ENCODE measurements around the gene ANO4.

Gene ANO4

DNA sequence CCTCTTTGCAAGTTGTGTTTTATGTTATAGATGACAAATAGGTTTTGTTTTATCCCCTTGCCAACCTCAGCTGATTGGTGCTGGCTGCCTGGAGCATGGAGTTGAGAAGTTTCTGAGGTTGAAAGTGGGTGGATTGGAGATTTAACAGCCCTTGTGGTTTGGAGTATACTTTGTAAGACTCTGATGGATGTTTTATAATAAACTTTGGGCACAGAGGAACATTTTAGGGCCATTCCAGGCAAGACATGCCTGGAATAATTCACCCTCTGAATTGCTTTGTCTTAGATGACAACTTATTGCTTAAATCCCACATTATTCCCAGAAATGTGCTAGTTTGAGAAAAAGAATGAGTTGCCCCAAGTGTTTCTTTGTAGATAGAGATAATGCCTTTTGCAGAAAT, 256.6 kb downstream of the ANO4 start:
- Histone ChIP-seq H3K79me2 (ENCODE audit: insufficient read depth, low read length) (no peaks in the 10 kb centered on the region), H3F3A (ENCODE audit: insufficient read depth) (no peaks in the 10 kb centered on the region), H3K27ac (ENCODE audit: low read depth, low read length) (no peak overlapping the region), H4K20me1 (ENCODE audit: low read depth, low read length) (no peaks in the 10 kb centered on the region), H3K9ac (ENCODE audit: low read length) (no peak overlapping the region), H3K36me3 (ENCODE audit: low read length) (no peaks in the 10 kb centered on the region), H3K9me2 (replicated peaks; ENCODE audit: insufficient read depth, low read length) (no peaks in the 10 kb centered on the region), H3K27me3 (ENCODE audit: low read length) (no peaks in the 10 kb centered on the region), H3K4me2 (ENCODE audit: low read depth, low read length, poor library complexity, severe bottlenecking) (no peak overlapping the region), H3K9me3 (ENCODE audit: insufficient read depth, low read length) (no peaks in the 10 kb centered on the region), H2AFZ (ENCODE audit: low read depth, low read length, severe bottlenecking) (no peak overlapping the region), H3K4me3 (ENCODE audit: insufficient read depth, low read length, poor library complexity, severe bottlenecking) (no peak overlapping the region)
- TF ChIP-seq EZH2phosphoT487 (conservative IDR thresholded peaks at IDR 0.05; ENCODE audit: low read length) = no peak
- no peak for TF ChIP-seq CTCF (IDR thresholded peaks at IDR 0.05; ENCODE audit: insufficient read depth, low read length, poor library complexity, severe bottlenecking)

- no peaks in the 10 kb centered on the region for H3K36me3 ChIP-seq (ENCODE audit: low read length)
- H3K9ac ChIP-seq (ENCODE audit: low read length) = no peak overlapping the region
- H2AFZ ChIP-seq (ENCODE audit: low read depth, low read length, severe bottlenecking) = no peak overlapping the region
- no peaks in the 10 kb centered on the region for H3K9me2 ChIP-seq (replicated peaks; ENCODE audit: insufficient read depth, low read length)
- H3K27me3 ChIP-seq (ENCODE audit: low read length) = no peaks in the 10 kb centered on the region
- H3K79me2 ChIP-seq (ENCODE audit: insufficient read depth, low read length) = no peaks in the 10 kb centered on the region
- no peaks in the 10 kb centered on the region for H3K9me3 ChIP-seq (ENCODE audit: insufficient read depth, low read length)
- H3F3A ChIP-seq (ENCODE audit: insufficient read depth) = no peaks in the 10 kb centered on the region
- no peak overlapping the region for H3K4me3 ChIP-seq (ENCODE audit: insufficient read depth, low read length, poor library complexity, severe bottlenecking)
- H3K4me2 ChIP-seq (ENCODE audit: low read depth, low read length, poor library complexity, severe bottlenecking) = no peak overlapping the region
- H4K20me1 ChIP-seq (ENCODE audit: low read depth, low read length) = no peaks in the 10 kb centered on the region
- no peak for TF ChIP-seq CTCF (IDR thresholded peaks at IDR 0.05; ENCODE audit: insufficient read depth, low read length, poor library complexity, severe bottlenecking)
- TF ChIP-seq EZH2phosphoT487 (conservative IDR thresholded peaks at IDR 0.05; ENCODE audit: low read length) = no peak
- no peak overlapping the region for H3K27ac ChIP-seq (ENCODE audit: low read depth, low read length)
Measured at GRCh38 chr12:101051901-101052550, 257.4 kb downstream of the ANO4 start.

- H2AFZ ChIP-seq (ENCODE audit: low read depth, low read length, severe bottlenecking) = no peak overlapping the region
- no peak overlapping the region for H3K27ac ChIP-seq (ENCODE audit: low read depth, low read length)
- H3K36me3 ChIP-seq (ENCODE audit: low read length) = no peaks in the 10 kb centered on the region
- no peak overlapping the region for H3K4me2 ChIP-seq (ENCODE audit: low read depth, low read length, poor library complexity, severe bottlenecking)
- H3K4me3 ChIP-seq (ENCODE audit: insufficient read depth, low read length, poor library complexity, severe bottlenecking) = no peak overlapping the region
- no peaks in the 10 kb centered on the region for H3K9me2 ChIP-seq (replicated peaks; ENCODE audit: insufficient read depth, low read length)
- no peaks in the 10 kb centered on the region for H3K79me2 ChIP-seq (ENCODE audit: insufficient read depth, low read length)
- no peaks in the 10 kb centered on the region for H3K9me3 ChIP-seq (ENCODE audit: insufficient read depth, low read length)
- no peak overlapping the region for H3K9ac ChIP-seq (ENCODE audit: low read length)
- H3K27me3 ChIP-seq (ENCODE audit: low read length) = no peaks in the 10 kb centered on the region
- TF ChIP-seq EZH2phosphoT487 (conservative IDR thresholded peaks at IDR 0.05; ENCODE audit: low read length) (no peak), CTCF (IDR thresholded peaks at IDR 0.05; ENCODE audit: insufficient read depth, low read length, poor library complexity, severe bottlenecking) (no peak)
- no peaks in the 10 kb centered on the region for H4K20me1 ChIP-seq (ENCODE audit: low read depth, low read length)
- H3F3A ChIP-seq (ENCODE audit: insufficient read depth) = no peaks in the 10 kb centered on the region
Measured at GRCh38 chr12:101053203-101053602, 258.6 kb downstream of the ANO4 start.

Measured in SU-DHL-6 (cell line).